CD4-positive, alpha-beta T cell treated with Interleukin-1 beta for 1 hour (primary cell): ENCODE data around the gene NDFIP2.
A peak's percentile ranks its signal among the peaks of the same experiment; 100 is the strongest.

Source experiments
- DNase-seq, 2 donors: peaks; one replicate each; pipeline ENCODE4 v3.0.0-alpha.2; 2020 to 2022

NDFIP2 gene

DNA sequence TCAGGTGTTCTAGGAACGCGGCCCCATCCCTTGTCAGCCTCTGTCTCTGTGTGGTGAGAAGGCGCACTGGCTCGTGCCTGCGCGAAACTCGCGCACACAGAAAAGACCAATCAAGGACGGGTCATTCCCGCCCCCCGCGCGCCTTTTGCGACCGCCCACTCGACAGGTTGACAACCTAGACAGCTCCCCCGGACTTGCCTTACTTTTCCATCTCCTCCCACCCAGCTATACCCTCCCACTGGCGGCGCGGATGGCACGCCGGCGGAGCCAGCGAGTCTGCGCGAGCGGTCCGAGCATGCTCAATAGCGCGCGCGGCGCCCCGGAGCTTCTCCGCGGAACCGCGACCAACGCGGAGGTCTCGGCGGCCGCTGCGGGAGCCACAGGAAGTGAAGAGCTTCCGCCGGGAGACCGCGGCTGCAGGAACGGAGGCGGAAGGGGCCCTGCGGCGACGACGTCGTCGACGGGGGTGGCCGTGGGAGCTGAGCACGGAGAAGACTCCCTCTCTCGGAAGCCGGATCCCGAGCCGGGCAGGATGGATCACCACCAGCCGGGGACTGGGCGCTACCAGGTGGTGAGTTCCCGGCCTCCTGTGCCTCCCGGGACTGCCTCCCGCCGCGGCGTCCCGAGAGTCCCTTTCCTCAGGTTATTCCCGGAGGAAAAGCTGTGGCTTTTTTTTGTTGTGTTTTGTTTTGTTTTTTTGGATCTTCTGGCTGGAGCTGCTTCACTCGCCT, at the start of gene NDFIP2:
Gene NDFIP2, plus strand, starts transcription at position 202 of the 731 bp plus-strand sequence. Its CDS starts 49 bp downstream, at position 251.
- DNase-seq: peak; percentile 86 to 88

GRCh38 chr13:79432086-79432485, 48.9 kb upstream of the NDFIP2 start:
- DNase-seq: no peak

DNA sequence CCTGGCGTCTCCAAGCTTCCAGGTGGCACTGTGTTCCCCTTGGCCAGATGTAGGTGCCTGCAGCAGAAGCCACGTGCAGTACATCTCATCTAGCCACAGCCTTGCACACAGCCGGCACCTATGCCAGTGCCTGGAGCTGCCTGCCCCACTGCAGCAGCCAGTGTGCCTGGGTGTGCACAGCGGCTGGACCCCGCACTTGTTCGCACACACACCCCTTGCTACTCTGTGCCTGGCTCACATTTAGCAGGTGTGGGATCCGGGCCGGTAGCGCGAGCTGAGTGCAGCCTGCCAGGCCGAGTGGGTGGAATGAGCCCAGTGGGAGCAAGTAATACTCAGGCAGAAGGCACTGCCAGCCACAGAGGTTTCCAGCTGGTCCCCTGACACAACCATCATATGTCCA, 48.0 kb upstream of the NDFIP2 start:
- DNase-seq: no peak

- DNase-seq: no peak
These were observed 46.4 kb upstream of the NDFIP2 start for GRCh38 chr13:79434556-79434955.

- DNase-seq: no peak
These were observed 45.4 kb upstream of the NDFIP2 start for GRCh38 chr13:79435561-79435990.

DNA sequence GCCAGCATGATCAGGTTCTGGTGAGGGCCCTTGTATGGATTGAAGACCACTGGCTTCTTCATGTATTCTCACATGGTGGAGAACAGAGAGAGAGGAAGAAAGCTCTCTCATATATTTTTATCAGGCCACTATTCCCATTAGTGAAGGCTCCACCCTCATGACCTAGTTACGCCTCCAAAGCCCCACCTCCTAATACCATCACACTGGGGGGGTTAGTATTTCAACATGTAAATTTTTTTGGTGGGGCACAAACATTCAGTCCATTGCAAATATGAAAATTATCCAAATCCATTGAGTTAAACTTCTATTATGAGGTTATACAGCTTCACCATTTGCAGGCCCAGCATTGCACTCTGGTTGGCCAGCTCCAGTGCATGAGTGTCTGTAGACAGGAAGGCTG, 41.7 kb upstream of the NDFIP2 start:
- DNase-seq: no peak

- no peak for DNase-seq
These were observed 39.9 kb upstream of the NDFIP2 start for GRCh38 chr13:79440958-79441528.

DNA sequence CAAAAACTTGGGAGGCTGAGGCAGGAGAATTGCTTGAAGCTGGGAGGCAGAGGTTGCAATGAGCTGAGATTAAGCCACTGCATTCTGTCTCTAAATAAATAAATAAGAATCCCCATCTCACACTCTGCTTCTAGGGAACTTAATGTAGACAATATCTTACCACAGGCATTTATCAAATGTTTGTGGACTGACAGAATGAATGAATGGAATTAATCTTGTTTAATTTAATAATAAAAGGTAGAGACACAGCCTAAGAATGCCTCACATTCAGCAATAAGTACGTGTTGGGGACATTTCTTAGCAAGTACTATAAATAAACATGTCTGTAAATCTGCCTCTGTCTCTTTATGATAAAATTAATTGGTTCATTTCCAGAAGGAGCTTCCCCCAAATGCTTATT, 38.7 kb upstream of the NDFIP2 start:
- no peak for DNase-seq

- DNase-seq: no peak
These were observed 38.2 kb upstream of the NDFIP2 start for GRCh38 chr13:79442706-79443105.

GRCh38 chr13:79445968-79446645, 34.8 kb upstream of the NDFIP2 start:
- DNase-seq: no peak

DNA sequence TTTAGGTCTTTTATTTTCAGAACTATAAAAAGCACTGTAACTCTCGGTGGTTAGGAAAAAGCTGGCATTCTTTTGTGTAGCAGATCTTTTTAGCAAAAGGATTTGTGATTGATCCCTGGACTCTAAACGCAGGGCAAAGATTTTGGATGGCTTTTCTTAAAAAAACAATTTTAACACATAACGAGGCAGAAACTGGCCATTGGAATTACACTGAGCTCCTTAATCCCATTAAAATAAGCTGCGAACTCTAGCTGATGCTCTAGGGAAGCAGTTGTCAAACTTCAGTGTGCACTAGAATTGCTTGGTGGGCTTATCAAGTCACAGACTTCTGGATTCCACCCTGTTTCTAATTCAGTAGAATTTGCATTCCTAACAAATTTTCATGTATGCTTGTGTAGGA, 33.8 kb upstream of the NDFIP2 start:
- DNase-seq: no peak

DNA sequence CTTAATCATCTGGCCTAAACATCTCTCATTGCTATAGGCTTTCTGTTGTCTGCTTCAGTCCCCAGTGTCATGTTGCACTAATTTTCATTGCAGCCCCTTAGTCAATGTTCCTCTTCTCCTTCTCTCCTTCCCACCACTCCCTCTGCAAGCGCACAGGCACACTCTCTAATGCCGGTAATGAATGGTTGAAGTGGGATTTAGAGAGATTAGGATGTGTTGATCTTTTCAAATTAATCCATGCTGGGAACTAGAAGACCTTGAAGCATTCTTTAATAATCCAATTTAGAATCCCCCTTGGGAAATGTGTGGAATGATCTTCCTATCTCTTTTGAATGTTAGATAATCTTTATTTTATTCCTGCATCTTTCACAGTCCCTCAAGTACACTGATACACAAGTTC, 33.2 kb upstream of the NDFIP2 start:
- no peak for DNase-seq

GRCh38 chr13:79448413-79448812, 32.5 kb upstream of the NDFIP2 start:
- DNase-seq: peak in 1 of 2 donors; percentile 25

- DNase-seq: no peak
These were observed 30.8 kb upstream of the NDFIP2 start for GRCh38 chr13:79450110-79450509.

- DNase-seq: peak; percentile 78 to 80
These were observed 29.4 kb upstream of the NDFIP2 start for GRCh38 chr13:79451500-79451962.

- no peak for DNase-seq
These were observed 28.6 kb upstream of the NDFIP2 start for GRCh38 chr13:79452239-79452913.

DNA sequence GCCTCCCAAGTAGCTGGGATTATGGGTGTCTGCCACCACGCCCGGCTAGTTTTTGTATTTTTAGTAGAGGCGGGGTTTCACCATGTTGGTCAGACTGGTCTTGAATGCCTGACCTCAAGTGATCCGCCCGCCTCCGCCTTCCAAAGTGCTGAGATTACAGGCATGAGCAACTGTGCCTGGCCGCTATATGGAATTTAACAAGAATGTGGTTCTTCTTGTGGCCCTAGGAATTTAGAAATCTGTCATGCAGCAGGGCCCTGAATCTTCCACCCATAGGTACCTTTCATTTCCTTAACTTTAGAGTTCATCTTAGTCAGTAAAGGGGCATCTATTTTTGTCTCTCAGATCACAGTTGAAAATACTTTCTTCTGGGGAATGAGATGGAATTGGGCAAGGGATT, 25.6 kb upstream of the NDFIP2 start:
- no peak for DNase-seq

GRCh38 chr13:79456051-79456450, 24.9 kb upstream of the NDFIP2 start:
- DNase-seq: no peak

GRCh38 chr13:79456656-79457365, 24.1 kb upstream of the NDFIP2 start:
- no peak for DNase-seq

- no peak for DNase-seq
These were observed 23.6 kb upstream of the NDFIP2 start for GRCh38 chr13:79457390-79457789.

DNA sequence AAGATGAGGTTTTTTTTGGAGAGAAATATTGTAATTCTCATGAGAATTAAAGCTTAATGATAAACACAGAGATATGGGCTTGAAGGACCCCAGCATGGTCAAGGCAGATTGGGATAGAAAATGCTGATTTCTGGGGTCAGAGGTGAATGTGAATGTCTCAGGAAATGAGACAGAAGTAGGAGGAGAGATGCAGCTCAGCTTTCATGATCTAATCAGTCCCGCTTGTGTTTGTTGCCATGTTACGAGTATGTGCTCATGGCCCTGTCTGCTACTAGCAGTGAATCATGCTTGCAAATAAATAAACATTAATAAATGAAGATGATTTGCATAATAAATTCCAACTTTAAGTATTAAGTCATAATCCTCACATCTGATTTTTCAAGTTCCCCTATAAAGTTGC, 23.0 kb upstream of the NDFIP2 start:
- DNase-seq: no peak

DNA sequence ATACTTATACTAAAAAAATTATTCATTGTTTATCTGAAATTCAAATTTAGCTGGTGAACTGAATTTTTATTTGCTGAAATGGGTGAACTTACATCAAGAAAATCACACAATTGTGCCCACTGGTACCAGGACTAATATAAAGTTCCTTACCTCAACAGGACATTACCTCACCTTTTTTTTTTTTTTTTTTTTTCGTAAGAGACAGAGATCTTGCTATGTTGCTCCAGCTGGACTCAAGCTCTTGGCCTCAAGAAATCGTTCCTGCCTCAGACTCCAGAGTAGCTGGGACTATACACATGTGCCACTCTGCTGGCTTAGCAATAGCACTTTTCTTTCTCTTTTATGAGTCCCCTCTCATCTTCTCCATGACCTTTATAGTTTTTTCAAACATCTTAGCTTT, 22.5 kb upstream of the NDFIP2 start:
- no peak for DNase-seq

- DNase-seq: no peak
These were observed 21.0 kb upstream of the NDFIP2 start for GRCh38 chr13:79459906-79460305.
